Measurements from ENCODE around the gene KLHL6.

GRCh38 chr3:183538486-183538885 lies 17.0 kb downstream of the KLHL6 start:
- TF ChIP-seq, protein P1, sequence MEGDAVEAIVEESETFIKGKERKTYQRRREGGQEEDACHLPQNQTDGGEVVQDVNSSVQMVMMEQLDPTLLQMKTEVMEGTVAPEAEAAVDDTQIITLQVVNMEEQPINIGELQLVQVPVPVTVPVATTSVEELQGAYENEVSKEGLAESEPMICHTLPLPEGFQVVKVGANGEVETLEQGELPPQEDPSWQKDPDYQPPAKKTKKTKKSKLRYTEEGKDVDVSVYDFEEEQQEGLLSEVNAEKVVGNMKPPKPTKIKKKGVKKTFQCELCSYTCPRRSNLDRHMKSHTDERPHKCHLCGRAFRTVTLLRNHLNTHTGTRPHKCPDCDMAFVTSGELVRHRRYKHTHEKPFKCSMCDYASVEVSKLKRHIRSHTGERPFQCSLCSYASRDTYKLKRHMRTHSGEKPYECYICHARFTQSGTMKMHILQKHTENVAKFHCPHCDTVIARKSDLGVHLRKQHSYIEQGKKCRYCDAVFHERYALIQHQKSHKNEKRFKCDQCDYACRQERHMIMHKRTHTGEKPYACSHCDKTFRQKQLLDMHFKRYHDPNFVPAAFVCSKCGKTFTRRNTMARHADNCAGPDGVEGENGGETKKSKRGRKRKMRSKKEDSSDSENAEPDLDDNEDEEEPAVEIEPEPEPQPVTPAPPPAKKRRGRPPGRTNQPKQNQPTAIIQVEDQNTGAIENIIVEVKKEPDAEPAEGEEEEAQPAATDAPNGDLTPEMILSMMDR (IDR thresholded peaks at IDR 0.05): no peak
- TF ChIP-seq POLR2A (IDR thresholded peaks at IDR 0.05): no peak

Measured in tibial nerve (tissue), 3 donors.